PC-9 (cell line): ENCODE results near the gene SLC8A1.

Experiments
- EZH2 ChIP-seq: fragments of 200-600 bp; sonication (generic); IDR thresholded peaks from 2 replicates; pipeline ENCODE4 v1.8.0; 2017; ENCODE audit warnings: antibody characterized with exemption, low read depth
- TF ChIP-seq, protein P1 (sequence below): fragments of 200-600 bp; sonication (generic); conservative IDR thresholded peaks from 2 replicates; pipeline ENCODE4 v1.6.1; 2017; ENCODE audit warnings: mixed run types, antibody characterized with exemption, mild to moderate bottlenecking, moderate library complexity

DNA sequence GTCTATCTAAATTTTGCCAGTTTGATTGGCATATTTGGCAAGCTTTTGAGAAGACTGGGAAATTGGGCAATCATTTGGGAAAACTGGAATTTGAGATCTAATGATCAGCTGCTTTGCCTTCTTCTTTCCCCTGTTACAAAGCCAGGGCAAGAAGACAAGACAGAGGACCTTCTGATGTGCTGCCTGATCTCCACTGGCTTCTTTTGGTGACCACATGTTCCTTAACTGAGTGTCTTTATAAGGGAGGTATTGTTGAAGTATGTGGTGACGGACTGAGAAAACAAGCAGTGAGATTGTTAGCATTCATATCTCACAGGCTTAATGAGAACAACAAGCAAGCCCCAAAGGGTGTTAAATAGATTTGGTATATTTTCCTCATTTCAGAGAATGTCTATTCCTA, 175.8 kb downstream of the SLC8A1 start:
- TF ChIP-seq, protein P1, sequence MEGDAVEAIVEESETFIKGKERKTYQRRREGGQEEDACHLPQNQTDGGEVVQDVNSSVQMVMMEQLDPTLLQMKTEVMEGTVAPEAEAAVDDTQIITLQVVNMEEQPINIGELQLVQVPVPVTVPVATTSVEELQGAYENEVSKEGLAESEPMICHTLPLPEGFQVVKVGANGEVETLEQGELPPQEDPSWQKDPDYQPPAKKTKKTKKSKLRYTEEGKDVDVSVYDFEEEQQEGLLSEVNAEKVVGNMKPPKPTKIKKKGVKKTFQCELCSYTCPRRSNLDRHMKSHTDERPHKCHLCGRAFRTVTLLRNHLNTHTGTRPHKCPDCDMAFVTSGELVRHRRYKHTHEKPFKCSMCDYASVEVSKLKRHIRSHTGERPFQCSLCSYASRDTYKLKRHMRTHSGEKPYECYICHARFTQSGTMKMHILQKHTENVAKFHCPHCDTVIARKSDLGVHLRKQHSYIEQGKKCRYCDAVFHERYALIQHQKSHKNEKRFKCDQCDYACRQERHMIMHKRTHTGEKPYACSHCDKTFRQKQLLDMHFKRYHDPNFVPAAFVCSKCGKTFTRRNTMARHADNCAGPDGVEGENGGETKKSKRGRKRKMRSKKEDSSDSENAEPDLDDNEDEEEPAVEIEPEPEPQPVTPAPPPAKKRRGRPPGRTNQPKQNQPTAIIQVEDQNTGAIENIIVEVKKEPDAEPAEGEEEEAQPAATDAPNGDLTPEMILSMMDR: no peak
- TF ChIP-seq EZH2: no peak
